A549 (cell line): ENCODE data around the gene PPP2R2C. TPM values are rescaled to one million over a fixed set of nuclear protein-coding genes. Genes with fewer than 3 reads are reported as not detected.

Experiments used
- ATAC-seq, 2 experiments: fragments of 200-7000 bp in 1 of 2; fragments of >200 bp in 1 of 2; cut with Nextera tagmentation in 1 of 2; cut with Tn5 transposase in 1 of 2; 3 replicates each; pipeline versions ENCODE4 v1.8.0 to v1.9.1; 2018 to 2020; ENCODE audit warnings: mild to moderate bottlenecking in 1 of 2, moderate library complexity in 1 of 2
- CTCF ChIA-PET: fragments of 300-600 bp; sonication (Branson Sonifier 250); formaldehyde crosslinking; extraction: SDS; loops from one replicate; lab custom pipeline; 2021; ENCODE audit warnings: antibody characterized with exemption, inconsistent platforms; lab: Yijun Ruan, JAX
- POLR2A ChIA-PET: fragments of 350-600 bp; formaldehyde crosslinking; extraction: SDS; loops from one replicate; lab custom pipeline; 2021; ENCODE audit warnings: antibody characterized with exemption, inconsistent platforms; lab: Yijun Ruan, JAX
- DNase-seq, 2 experiments: peaks; one replicate each; pipeline versions ENCODE4 v3.0.0 to v3.0.0-alpha.2; 2011 to 2016; ENCODE audit warnings: low read depth in 1 of 2, low spot score in 1 of 2
- FAIRE-seq: peaks from 2 replicates; lab custom pipeline; 2011; peaks lifted over from hg19 to GRCh38; lab: Jason Lieb, UNC
- H3K27ac ChIP-seq, 2 experiments: fragments of >200 bp; sonication (Bioruptor Twin); formaldehyde crosslinking; 3 replicates each; pipeline ENCODE4 v1.5.1; 2016 to 2017
- H3K4me1 ChIP-seq: fragments of >200 bp; sonication (Bioruptor Twin); formaldehyde crosslinking; 3 replicates; pipeline ENCODE4 v1.6.1; 2016
- H3K4me2 ChIP-seq: fragments of >200 bp; sonication (Bioruptor Twin); formaldehyde crosslinking; 3 replicates; pipeline ENCODE4 v1.6.1; 2016
- H3K4me3 ChIP-seq: fragments of >200 bp; sonication (Bioruptor Twin); formaldehyde crosslinking; 3 replicates; pipeline ENCODE4 v1.5.1; 2016
- H3K9me3 ChIP-seq: fragments of >200 bp; sonication (Bioruptor Twin); formaldehyde crosslinking; 3 replicates; pipeline ENCODE4 v1.6.1; 2016
- CBX2 ChIP-seq: fragments of 200-600 bp; sonication (generic); IDR thresholded peaks from 2 replicates; pipeline ENCODE4 v1.6.1; 2016; ENCODE audit warnings: low read depth, mild to moderate bottlenecking, borderline replicate concordance
- CEBPB ChIP-seq, 2 experiments: fragments of >200 bp in 1 of 2; sonication (Bioruptor Twin) in 1 of 2; formaldehyde crosslinking in 1 of 2; IDR thresholded peaks; 2 replicates each; pipeline ENCODE4 v1.6.1; 2012 to 2016
- EHMT2 ChIP-seq: fragments of 200-600 bp; sonication (generic); IDR thresholded peaks from 2 replicates; pipeline ENCODE4 v1.6.1; 2016; ENCODE audit warnings: antibody characterized with exemption, low read depth, mild to moderate bottlenecking, moderate library complexity
- FOSL2 ChIP-seq, 2 experiments: fragments of 450-650 bp in 1 of 2; fragments of >200 bp in 1 of 2; sonication (Bioruptor Twin) in 1 of 2; formaldehyde crosslinking; IDR thresholded peaks; 2 replicates each; pipeline versions ENCODE4 v1.5.0 to v1.6.1; 2016 to 2020; ENCODE audit warnings: mild to moderate bottlenecking in 1 of 2, moderate library complexity in 1 of 2
- HDAC2 ChIP-seq: fragments of 200-600 bp; sonication (generic); IDR thresholded peaks from 2 replicates; pipeline ENCODE4 v1.6.1; 2016
- HES2 ChIP-seq: fragments of >200 bp; sonication (Bioruptor Twin); formaldehyde crosslinking; IDR thresholded peaks from 2 replicates; pipeline ENCODE4 v1.6.1; 2016
- HOXA7 ChIP-seq: fragments of 250-450 bp; sonication (Bioruptor Pico); IDR thresholded peaks from 2 replicates; pipeline ENCODE4 v1.5.0; 2020; ENCODE audit warnings: mild to moderate bottlenecking, moderate library complexity
- JUNB ChIP-seq: fragments of >200 bp; sonication (Bioruptor Twin); formaldehyde crosslinking; IDR thresholded peaks from 2 replicates; pipeline ENCODE4 v1.6.1; 2016
- PBX3 ChIP-seq: IDR thresholded peaks from 2 replicates; pipeline ENCODE4 v1.6.1; 2012
- POLR2AphosphoS2 ChIP-seq: conservative IDR thresholded peaks from 2 replicates; pipeline ENCODE4 v1.6.1; 2012; ENCODE audit warnings: low read length, improper control_type of control experiment, inconsistent platforms
- RFX5 ChIP-seq: fragments of 450-650 bp; IDR thresholded peaks from 2 replicates; pipeline ENCODE4 v1.7.1; 2014; ENCODE audit warnings: antibody characterized with exemption, mild to moderate bottlenecking, moderate library complexity
- SREBF2 ChIP-seq: fragments of 450-650 bp; IDR thresholded peaks from 2 replicates; pipeline ENCODE4 v1.6.1; 2014; ENCODE audit warnings: mild to moderate bottlenecking, moderate library complexity
- TP53 ChIP-seq: fragments of 250-450 bp; sonication (Bioruptor Pico); IDR thresholded peaks from 2 replicates; pipeline ENCODE4 v1.5.0; 2021; ENCODE audit warnings: mild to moderate bottlenecking, moderate library complexity
- ZC3H11A ChIP-seq: fragments of 450-650 bp; IDR thresholded peaks from 2 replicates; pipeline ENCODE4 v1.6.1; 2014; ENCODE audit warnings: antibody characterized with exemption, mild to moderate bottlenecking
- ZFP36 ChIP-seq: fragments of 450-650 bp; IDR thresholded peaks from 2 replicates; pipeline ENCODE4 v1.6.1; 2014; ENCODE audit warnings: borderline replicate concordance; ENCODE audit not compliant: partially characterized antibody
- WGBS: methylation state at CpG from one replicate; pipeline ENCODE4 v1.1.6; 2017; ENCODE audit errors: missing lambda C conversion rate; 5-methylcytosine and 5-hydroxymethylcytosine counted together
- polyA plus RNA-seq, 4 experiments: library from polyadenylated mRNA; depleted of rRNA in 3 of 4; stranded (reverse); fragments of >200 nt; fragmentation: RNase III in 1 of 4; extraction: RNeasy Plus Mini Kit Qiagen cat#74134 plus additional on column Dnase treatment in 1 of 4; gene quantifications; 2 replicates in 3 of 4; 3 replicates in 1 of 4; pipeline ENCODE4 v1.2.3, GENCODE V29; 2011 to 2017
- TF ChIP-seq, protein P1 (sequence below): fragments of 200-600 bp; sonication (generic); IDR thresholded peaks from 2 replicates; pipeline ENCODE4 v1.6.1; 2016; ENCODE audit warnings: antibody characterized with exemption, mild to moderate bottlenecking, moderate library complexity
- TF ChIP-seq, protein P2 (sequence below): fragments of 250-450 bp; sonication (Bioruptor Pico); IDR thresholded peaks from 2 replicates; pipeline ENCODE4 v1.5.0; 2021; ENCODE audit warnings: mild to moderate bottlenecking, moderate library complexity, borderline replicate concordance
- TF ChIP-seq, protein P3 (sequence below): fragments of >200 bp; sonication (Bioruptor Twin); formaldehyde crosslinking; IDR thresholded peaks from 3 replicates; pipeline ENCODE4 v1.5.1; 2016

Gene PPP2R2C
- polyA plus RNA-seq, 2 of the 4 experiments (the other 2 are of a cell fraction) = 23.9 to 29.4 TPM

- WGBS = 96% methylated on average over 6 of the region's 6 CpGs
- H3K4me1 ChIP-seq = peaks cover 20% of the 10 kb centered on the region
- DNase-seq = no peak
- no peak overlapping the region for H3K4me3 ChIP-seq
- H3K9me3 ChIP-seq = no peaks in the 10 kb centered on the region
- no peak overlapping the region for H3K4me2 ChIP-seq
- ATAC-seq = no peak
- POLR2A ChIA-PET = no interaction called here
- no peak for FAIRE-seq
- H3K27ac ChIP-seq = no peak overlapping the region
- no peak for TF ChIP-seq PBX3
- no peak for TF ChIP-seq POLR2AphosphoS2
- TF ChIP-seq, protein P1, sequence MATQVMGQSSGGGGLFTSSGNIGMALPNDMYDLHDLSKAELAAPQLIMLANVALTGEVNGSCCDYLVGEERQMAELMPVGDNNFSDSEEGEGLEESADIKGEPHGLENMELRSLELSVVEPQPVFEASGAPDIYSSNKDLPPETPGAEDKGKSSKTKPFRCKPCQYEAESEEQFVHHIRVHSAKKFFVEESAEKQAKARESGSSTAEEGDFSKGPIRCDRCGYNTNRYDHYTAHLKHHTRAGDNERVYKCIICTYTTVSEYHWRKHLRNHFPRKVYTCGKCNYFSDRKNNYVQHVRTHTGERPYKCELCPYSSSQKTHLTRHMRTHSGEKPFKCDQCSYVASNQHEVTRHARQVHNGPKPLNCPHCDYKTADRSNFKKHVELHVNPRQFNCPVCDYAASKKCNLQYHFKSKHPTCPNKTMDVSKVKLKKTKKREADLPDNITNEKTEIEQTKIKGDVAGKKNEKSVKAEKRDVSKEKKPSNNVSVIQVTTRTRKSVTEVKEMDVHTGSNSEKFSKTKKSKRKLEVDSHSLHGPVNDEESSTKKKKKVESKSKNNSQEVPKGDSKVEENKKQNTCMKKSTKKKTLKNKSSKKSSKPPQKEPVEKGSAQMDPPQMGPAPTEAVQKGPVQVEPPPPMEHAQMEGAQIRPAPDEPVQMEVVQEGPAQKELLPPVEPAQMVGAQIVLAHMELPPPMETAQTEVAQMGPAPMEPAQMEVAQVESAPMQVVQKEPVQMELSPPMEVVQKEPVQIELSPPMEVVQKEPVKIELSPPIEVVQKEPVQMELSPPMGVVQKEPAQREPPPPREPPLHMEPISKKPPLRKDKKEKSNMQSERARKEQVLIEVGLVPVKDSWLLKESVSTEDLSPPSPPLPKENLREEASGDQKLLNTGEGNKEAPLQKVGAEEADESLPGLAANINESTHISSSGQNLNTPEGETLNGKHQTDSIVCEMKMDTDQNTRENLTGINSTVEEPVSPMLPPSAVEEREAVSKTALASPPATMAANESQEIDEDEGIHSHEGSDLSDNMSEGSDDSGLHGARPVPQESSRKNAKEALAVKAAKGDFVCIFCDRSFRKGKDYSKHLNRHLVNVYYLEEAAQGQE = no peak
- TF ChIP-seq, protein P2, sequence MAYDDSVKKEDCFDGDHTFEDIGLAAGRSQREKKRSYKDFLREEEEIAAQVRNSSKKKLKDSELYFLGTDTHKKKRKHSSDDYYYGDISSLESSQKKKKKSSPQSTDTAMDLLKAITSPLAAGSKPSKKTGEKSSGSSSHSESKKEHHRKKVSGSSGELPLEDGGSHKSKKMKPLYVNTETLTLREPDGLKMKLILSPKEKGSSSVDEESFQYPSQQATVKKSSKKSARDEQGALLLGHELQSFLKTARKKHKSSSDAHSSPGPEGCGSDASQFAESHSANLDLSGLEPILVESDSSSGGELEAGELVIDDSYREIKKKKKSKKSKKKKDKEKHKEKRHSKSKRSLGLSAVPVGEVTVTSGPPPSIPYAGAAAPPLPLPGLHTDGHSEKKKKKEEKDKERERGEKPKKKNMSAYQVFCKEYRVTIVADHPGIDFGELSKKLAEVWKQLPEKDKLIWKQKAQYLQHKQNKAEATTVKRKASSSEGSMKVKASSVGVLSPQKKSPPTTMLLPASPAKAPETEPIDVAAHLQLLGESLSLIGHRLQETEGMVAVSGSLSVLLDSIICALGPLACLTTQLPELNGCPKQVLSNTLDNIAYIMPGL (CRISPR knock-in tag) = no peak
- TF ChIP-seq, protein P3, sequence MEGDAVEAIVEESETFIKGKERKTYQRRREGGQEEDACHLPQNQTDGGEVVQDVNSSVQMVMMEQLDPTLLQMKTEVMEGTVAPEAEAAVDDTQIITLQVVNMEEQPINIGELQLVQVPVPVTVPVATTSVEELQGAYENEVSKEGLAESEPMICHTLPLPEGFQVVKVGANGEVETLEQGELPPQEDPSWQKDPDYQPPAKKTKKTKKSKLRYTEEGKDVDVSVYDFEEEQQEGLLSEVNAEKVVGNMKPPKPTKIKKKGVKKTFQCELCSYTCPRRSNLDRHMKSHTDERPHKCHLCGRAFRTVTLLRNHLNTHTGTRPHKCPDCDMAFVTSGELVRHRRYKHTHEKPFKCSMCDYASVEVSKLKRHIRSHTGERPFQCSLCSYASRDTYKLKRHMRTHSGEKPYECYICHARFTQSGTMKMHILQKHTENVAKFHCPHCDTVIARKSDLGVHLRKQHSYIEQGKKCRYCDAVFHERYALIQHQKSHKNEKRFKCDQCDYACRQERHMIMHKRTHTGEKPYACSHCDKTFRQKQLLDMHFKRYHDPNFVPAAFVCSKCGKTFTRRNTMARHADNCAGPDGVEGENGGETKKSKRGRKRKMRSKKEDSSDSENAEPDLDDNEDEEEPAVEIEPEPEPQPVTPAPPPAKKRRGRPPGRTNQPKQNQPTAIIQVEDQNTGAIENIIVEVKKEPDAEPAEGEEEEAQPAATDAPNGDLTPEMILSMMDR = no peak
- no peak for TF ChIP-seq HES2
- TF ChIP-seq JUNB = no peak
- no peak for TF ChIP-seq CBX2
- TF ChIP-seq SREBF2 = no peak
- TF ChIP-seq FOSL2 (IDR thresholded peaks at IDR 0.05) = no peak
- no peak for TF ChIP-seq FOSL2 (CRISPR knock-in tag; IDR thresholded peaks at IDR 0.05)
- TF ChIP-seq EHMT2 = no peak
- TF ChIP-seq RFX5 = no peak
- TF ChIP-seq TP53 (CRISPR knock-in tag) = no peak
- TF ChIP-seq CEBPB (IDR thresholded peaks at IDR 0.05) = no peak
- no peak for TF ChIP-seq ZFP36
- TF ChIP-seq HOXA7 = no peak
- TF ChIP-seq ZC3H11A = no peak
- CTCF ChIA-PET = interaction anchor here (4.2 to 9.1 kb wide), 3 partner anchors 9 to 91 kb away, joined by 13 to 82 read pairs (median 30); no protein-coding TSS in a partner anchor
Observed at GRCh38 chr4:6341696-6342095, 130.7 kb downstream of the PPP2R2C start.

DNA sequence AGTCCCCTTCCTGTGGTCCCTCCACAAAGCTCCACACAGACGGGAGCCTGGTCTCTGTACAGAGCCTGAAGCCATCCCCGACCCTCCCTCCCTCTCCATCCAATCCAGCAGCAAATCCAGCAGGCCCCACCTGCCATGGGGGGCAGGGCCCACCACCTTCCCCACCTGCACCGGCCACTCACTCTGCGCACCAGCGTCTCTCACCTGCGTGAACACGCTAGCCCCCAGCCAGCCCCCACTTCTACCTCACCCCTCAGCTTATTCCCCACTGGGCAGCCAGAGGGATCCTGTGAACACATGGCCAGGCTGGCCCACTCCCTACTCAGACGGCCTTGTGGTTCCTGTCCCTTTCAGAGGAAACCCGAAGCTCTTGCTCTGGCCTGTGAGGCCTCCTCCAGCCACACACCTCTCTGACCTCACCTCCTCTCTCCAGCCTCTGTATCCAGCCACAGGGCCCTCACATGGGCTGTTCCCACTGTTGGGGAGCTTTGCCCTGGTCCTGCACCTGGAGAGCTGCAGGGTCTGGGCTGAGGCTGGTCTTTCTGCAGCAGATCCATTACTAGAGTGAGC lies 131.9 kb downstream of the PPP2R2C start:
- Histone ChIP-seq H3K9me3 (no peaks in the 10 kb centered on the region), H3K4me1 (peaks cover 20% of the 10 kb centered on the region), H3K4me3 (no peak overlapping the region), H3K27ac (no peak overlapping the region), H3K4me2 (no peak overlapping the region)
- 82% methylated on average over 8 of the region's 9 CpGs for WGBS
- FAIRE-seq (no peak), DNase-seq (no peak), ATAC-seq (no peak)
- ChIA-PET POLR2A (no interaction called here), CTCF (interaction anchor here (4.2 to 9.1 kb wide), 2 partner anchors 7 to 13 kb away, joined by 13 to 82 read pairs; no protein-coding TSS in a partner anchor)
- no peak for TF ChIP-seq HDAC2
